Keratinocyte (primary cell): ENCODE measurements around the gene NIN. TPM values are rescaled to one million over a fixed set of nuclear protein-coding genes. Genes with fewer than 3 reads are reported as not detected.

Source experiments
- DNase-seq: peaks from one replicate; pipeline ENCODE4 v3.0.0-alpha.2; 2011; ENCODE audit warnings: low read depth, missing footprints, low spot score
- FAIRE-seq: peaks from 2 replicates; lab custom pipeline; 2011; peaks lifted over from hg19 to GRCh38; lab: Jason Lieb, UNC
- H2AFZ ChIP-seq: 2 replicates; pipeline ENCODE4 v1.6.0; 2012; ENCODE audit warnings: low read length, control low read depth, inconsistent platforms; ENCODE audit not compliant: control insufficient read depth
- H3K27ac ChIP-seq: 2 replicates; pipeline ENCODE4 v1.5.1; 2011; ENCODE audit warnings: low read length; ENCODE audit not compliant: control insufficient read depth, insufficient read depth
- H3K27me3 ChIP-seq: 3 replicates; pipeline ENCODE4 v1.6.0; 2011; ENCODE audit warnings: low read length; ENCODE audit not compliant: control insufficient read depth, insufficient read depth; ENCODE audit errors: extremely low read depth
- H3K36me3 ChIP-seq, 2 experiments: 2 replicates in 1 of 2; 3 replicates in 1 of 2; pipeline ENCODE4 v1.5.1; 2011; ENCODE audit warnings: low read length in 2 of 2, mild to moderate bottlenecking in 1 of 2; ENCODE audit not compliant: control insufficient read depth in 2 of 2, insufficient read depth in 2 of 2; ENCODE audit errors: extremely low read depth in 1 of 2
- H3K4me1 ChIP-seq: 3 replicates; pipeline ENCODE4 v1.5.1; 2011; ENCODE audit warnings: low read length; ENCODE audit not compliant: control insufficient read depth, insufficient read depth; ENCODE audit errors: extremely low read depth
- H3K4me2 ChIP-seq: 3 replicates; pipeline ENCODE4 v1.6.0; 2011; ENCODE audit warnings: low read depth, low read length; ENCODE audit not compliant: control insufficient read depth, insufficient read depth; ENCODE audit errors: extremely low read depth
- H3K4me3 ChIP-seq, 3 experiments: fragments of 200-600 bp in 1 of 3; sonication (generic) in 1 of 3; 2 replicates in 2 of 3; 3 replicates in 1 of 3; pipeline ENCODE4 v1.5.1; 2011 to 2016; ENCODE audit warnings: low read length in 3 of 3, mild to moderate bottlenecking in 3 of 3, control low read depth in 2 of 3, inconsistent platforms in 1 of 3, low read depth in 1 of 3, mixed read lengths in 1 of 3, mixed run types in 1 of 3, moderate library complexity in 1 of 3; ENCODE audit not compliant: control insufficient read depth in 2 of 3, insufficient read depth in 2 of 3; ENCODE audit errors: extremely low read depth in 1 of 3
- H3K79me2 ChIP-seq: 2 replicates; pipeline ENCODE4 v1.6.0; 2012; ENCODE audit warnings: low read length; ENCODE audit not compliant: control insufficient read depth, insufficient read depth
- H3K9ac ChIP-seq: 3 replicates; pipeline ENCODE4 v1.6.0; 2011; ENCODE audit warnings: low read length; ENCODE audit not compliant: control insufficient read depth, insufficient read depth; ENCODE audit errors: extremely low read depth
- H3K9me1 ChIP-seq: 3 replicates; pipeline ENCODE4 v1.6.0; 2011; ENCODE audit warnings: low read length; ENCODE audit not compliant: control insufficient read depth, insufficient read depth; ENCODE audit errors: extremely low read depth
- H3K9me3 ChIP-seq: 2 replicates; pipeline ENCODE4 v1.5.1; 2012; ENCODE audit warnings: low read depth, low read length; ENCODE audit not compliant: control insufficient read depth
- H4K20me1 ChIP-seq: 3 replicates; pipeline ENCODE4 v1.6.0; 2011; ENCODE audit warnings: low read length; ENCODE audit not compliant: control insufficient read depth, insufficient read depth; ENCODE audit errors: extremely low read depth
- CTCF ChIP-seq, 3 experiments: IDR thresholded peaks in 1 of 3; conservative IDR thresholded peaks in 1 of 3; optimal IDR thresholded peaks in 1 of 3; 2 replicates in 2 of 3; 3 replicates in 1 of 3; pipeline versions ENCODE3 to v1.5.1; 2011; ENCODE audit warnings: low read length in 3 of 3, mild to moderate bottlenecking in 3 of 3, moderate library complexity in 2 of 3, control low read depth in 1 of 3, inconsistent platforms in 1 of 3; ENCODE audit not compliant: insufficient read depth in 2 of 3; ENCODE audit errors: extremely low read depth in 1 of 3
- EZH2 ChIP-seq: IDR thresholded peaks from one replicate; pipeline ENCODE4 v1.6.1; 2012; ENCODE audit warnings: inconsistent platforms, mild to moderate bottlenecking, low read length, moderate library complexity
- dilution Hi-C: fragments of 300-500 bp; cut with MboI; formaldehyde crosslinking; loops from one replicate; pipeline ENCODE4 v1.7.0; 2020; ENCODE audit warnings: low sequenced_read_pairs; ENCODE audit not compliant: extremely low pct_ligation_motif_present
- polyA plus RNA-seq, 5 experiments: library from polyadenylated mRNA; depleted of rRNA in 3 of 5; stranded (reverse) in 3 of 5; stranded (forward) in 1 of 5; unstranded in 1 of 5; fragments of >200 nt; gene quantifications; 1 replicate in 1 of 5; 2 replicates in 3 of 5; 3 replicates in 1 of 5; pipeline versions ENCODE4 v1.2.1 to v1.2.3, GENCODE V29; 2011 to 2012; ENCODE audit warnings: missing spikeins in 2 of 5, low read depth in 1 of 5, low replicate concordance in 1 of 5

The NIN gene
- polyA plus RNA-seq, 1 donor (not counting 4 experiments of a cell fraction or from before 2014, with no cell fraction given): 15.2 TPM

- Histone ChIP-seq H3K27me3 (no peaks in the 10 kb centered on the region), H3K9me3 (no peaks in the 10 kb centered on the region), H3K9ac (no peak overlapping the region), H3K4me3 (no peak overlapping the region), H3K4me2 (no peak overlapping the region), H3K79me2 (peaks cover 3% of the 10 kb centered on the region), H3K36me3 (peaks cover 2 to 7% of the 10 kb centered on the region in 2 experiments), H3K9me1 (no peaks in the 10 kb centered on the region), H3K27ac (no peak overlapping the region), H3K4me1 (no peaks in the 10 kb centered on the region), H2AFZ (no peak overlapping the region), H4K20me1 (no peaks in the 10 kb centered on the region)
- DNase-seq: no peak
- FAIRE-seq: no peak
- dilution Hi-C loops: no loop called here
- TF ChIP-seq EZH2 (no peak), CTCF (optimal IDR thresholded peaks at IDR 0.05 in 1 of 3, IDR thresholded peaks at IDR 0.05 in 1 of 3, conservative IDR thresholded peaks at IDR 0.05 in 1 of 3; ENCODE audit: extremely low read depth in 1 of 3, insufficient read depth in 2 of 3, low read length in 3 of 3) (no peak)
These were observed 39.8 kb downstream of the NIN start for GRCh38 chr14:50791201-50791600.

GRCh38 chr14:50790589-50790988, 40.4 kb downstream of the NIN start:
- no peaks in the 10 kb centered on the region for H3K27me3 ChIP-seq
- no peak overlapping the region for H3K9ac ChIP-seq
- H3K27ac ChIP-seq: no peak overlapping the region
- no peak overlapping the region for H3K4me3 ChIP-seq
- H3K9me3 ChIP-seq: no peaks in the 10 kb centered on the region
- no peaks in the 10 kb centered on the region for H3K4me1 ChIP-seq
- H3K36me3 ChIP-seq: peaks cover 2 to 7% of the 10 kb centered on the region in 2 experiments
- H3K4me2 ChIP-seq: no peak overlapping the region
- no peaks in the 10 kb centered on the region for H4K20me1 ChIP-seq
- H3K79me2 ChIP-seq: peaks cover 3% of the 10 kb centered on the region
- TF ChIP-seq EZH2 (no peak), CTCF (optimal IDR thresholded peaks at IDR 0.05 in 1 of 3, IDR thresholded peaks at IDR 0.05 in 1 of 3, conservative IDR thresholded peaks at IDR 0.05 in 1 of 3; ENCODE audit: extremely low read depth in 1 of 3, insufficient read depth in 2 of 3, low read length in 3 of 3) (no peak)
- DNase-seq (no peak), FAIRE-seq (no peak)
- no peaks in the 10 kb centered on the region for H3K9me1 ChIP-seq
- dilution Hi-C loops: no loop called here
- no peak overlapping the region for H2AFZ ChIP-seq
